ENCODE data around the gene RASA4.
"Not testable (repeated sequence)": the region's sequence is repeated elsewhere in the genome, so short reads cannot be mapped to it uniquely, and the experiment has no call there.

The RASA4 gene

DNA sequence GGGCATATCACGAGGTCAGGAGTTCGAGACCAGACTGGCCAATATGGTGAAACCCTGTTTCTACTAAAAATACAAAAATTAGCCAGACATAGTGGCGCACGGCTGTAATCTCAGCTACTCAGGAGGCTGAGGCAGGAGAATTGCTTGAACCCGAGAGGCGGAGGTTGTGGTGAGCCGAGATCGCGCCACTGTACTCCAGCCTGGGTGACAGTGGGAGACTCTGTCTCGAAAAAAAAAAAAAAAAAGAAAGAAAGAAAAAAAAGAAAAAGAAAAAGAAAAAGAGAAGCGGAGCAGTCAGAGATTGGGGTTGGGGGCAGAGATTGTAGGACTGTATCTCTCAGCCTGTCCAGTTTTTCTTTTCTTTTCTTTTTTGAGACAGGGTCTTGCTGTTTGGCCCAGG is 73.8 kb downstream of the RASA4 start:
- DNase-seq (ENCODE audit: low spot score) = not testable (repeated sequence)

- not testable (repeated sequence) for DNase-seq (ENCODE audit: low spot score)
These were observed 74.5 kb downstream of the RASA4 start for GRCh38 chr7:102542083-102542482.

DNA sequence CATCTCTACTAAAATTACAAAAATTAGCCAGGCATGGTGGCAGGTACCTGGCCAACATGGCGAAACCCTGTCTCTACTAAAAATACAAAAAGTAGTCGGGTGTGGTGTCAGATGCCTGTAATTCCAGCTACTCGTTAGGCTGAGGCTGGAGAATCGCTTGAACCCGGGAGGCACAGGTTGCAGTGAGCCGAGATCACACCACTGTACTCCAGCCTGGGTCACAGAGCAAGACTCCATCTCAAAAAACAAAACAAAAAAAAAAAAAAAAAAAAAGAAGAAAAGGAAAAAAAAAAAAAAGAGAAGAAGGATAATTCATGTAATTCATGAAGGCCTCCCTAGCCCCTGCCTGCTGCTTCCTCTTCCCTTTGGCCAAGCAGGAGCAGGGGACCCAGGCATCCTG is 76.0 kb downstream of the RASA4 start:
- not testable (repeated sequence) for DNase-seq (ENCODE audit: low spot score)

- not testable (repeated sequence) for DNase-seq (ENCODE audit: low spot score)
These were observed 81.4 kb downstream of the RASA4 start for GRCh38 chr7:102535062-102535615.

- DNase-seq (ENCODE audit: low spot score) = not testable (repeated sequence)
These were observed 84.4 kb downstream of the RASA4 start for GRCh38 chr7:102532127-102532526.

- DNase-seq (ENCODE audit: low spot score) = not testable (repeated sequence)
These were observed 85.0 kb downstream of the RASA4 start for GRCh38 chr7:102531583-102531982.

DNA sequence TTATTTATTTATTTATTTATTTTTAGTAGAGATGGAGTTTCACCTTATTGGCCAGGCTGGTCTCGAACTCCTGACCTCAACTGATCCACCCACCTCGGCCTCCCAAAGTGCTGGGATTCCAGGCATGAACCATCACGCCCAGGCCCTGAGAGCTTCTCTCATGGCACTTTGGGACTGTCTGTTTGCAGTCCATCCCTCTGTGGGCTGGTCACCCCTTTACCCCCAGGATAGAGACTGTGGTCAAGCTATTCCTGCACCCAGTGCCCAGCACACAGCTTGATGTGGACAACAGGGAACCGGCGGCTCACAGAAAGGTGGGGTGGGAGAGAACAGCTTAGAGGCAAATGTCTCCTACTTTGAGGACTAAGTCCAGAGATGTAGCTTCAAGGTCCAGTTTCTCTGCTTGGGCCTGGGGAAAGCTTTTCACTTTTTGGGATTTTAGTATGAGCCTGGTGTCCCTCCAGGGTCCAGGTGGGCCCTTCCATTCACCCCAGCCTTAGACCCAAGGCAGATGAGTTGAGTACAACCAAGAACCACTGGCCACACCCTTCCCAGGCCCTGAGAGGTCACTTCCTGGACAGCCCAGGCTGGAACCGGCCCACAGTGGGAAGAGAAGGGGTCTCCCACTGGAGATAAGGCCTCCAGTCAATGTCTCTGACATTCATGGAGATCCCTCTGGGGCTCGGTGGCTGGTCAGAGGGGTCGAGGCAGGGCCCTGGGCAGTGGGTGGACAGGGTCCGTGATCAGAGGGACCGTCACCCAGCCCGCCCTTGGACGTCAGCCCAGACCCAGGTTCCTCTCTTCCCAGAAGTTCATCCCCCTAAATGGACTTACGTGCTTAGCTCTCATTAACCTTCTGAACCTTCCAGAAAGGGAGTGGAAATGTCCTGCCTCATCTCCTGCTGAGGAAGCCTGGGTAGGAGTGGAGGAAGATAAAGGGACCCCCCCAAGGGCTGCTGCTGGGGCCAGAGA is 88.4 kb downstream of the RASA4 start:
- DNase-seq (ENCODE audit: low spot score) = not testable (repeated sequence)

DNA sequence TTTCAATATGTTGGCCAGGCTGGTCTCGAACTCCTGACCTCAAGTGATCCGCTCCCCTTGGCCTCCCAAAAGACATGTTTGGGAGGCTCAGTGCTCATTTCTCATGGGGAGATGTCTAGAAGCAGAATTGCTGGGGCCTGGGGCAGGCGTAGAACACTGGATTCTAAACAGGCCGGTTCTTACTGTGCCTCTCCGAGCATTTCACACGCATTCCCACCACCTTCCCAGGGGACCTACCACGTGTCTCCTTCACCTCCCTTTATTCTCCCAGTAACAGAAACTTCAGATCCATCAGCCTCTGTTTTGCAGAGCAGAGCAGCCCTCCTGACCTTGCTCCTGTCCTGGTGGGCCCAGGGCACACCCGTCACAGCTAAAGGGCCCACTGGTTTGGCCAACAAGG is 89.4 kb downstream of the RASA4 start:
- not testable (repeated sequence) for DNase-seq (ENCODE audit: low spot score)

- DNase-seq (ENCODE audit: low spot score) = not testable (repeated sequence)
These were observed 91.8 kb downstream of the RASA4 start for GRCh38 chr7:102524803-102525202.
